Ovary (tissue), 9 donors: ENCODE results near the gene DNAAF2. TPM values are rescaled to one million over a fixed set of nuclear protein-coding genes. Genes with fewer than 3 reads are reported as not detected.

Experiments used
- DNase-seq, 5 donors: peaks; one replicate each; pipeline ENCODE4 v3.0.0-alpha.2; 2019 to 2020
- H3K27ac ChIP-seq, 2 donors: fragments of 200-600 bp; one replicate each; pipeline versions ENCODE4 v1.5.1 to v1.8.0; 2019 to 2022
- H3K27me3 ChIP-seq: fragments of 200-600 bp; one replicate; pipeline ENCODE4 v1.8.0; 2022
- H3K36me3 ChIP-seq: fragments of 200-600 bp; sonication (generic); one replicate; pipeline ENCODE4 v1.5.1; 2019
- H3K4me1 ChIP-seq: one replicate; pipeline ENCODE4 v1.8.1; 2013; ENCODE audit warnings: mild to moderate bottlenecking, moderate library complexity; ENCODE audit not compliant: insufficient read depth
- H3K4me3 ChIP-seq: fragments of 200-600 bp; sonication (generic); one replicate; pipeline ENCODE4 v1.5.1; 2017
- H3K9me3 ChIP-seq, 2 donors: fragments of 200-600 bp in 1 of 2; sonication (generic) in 1 of 2; one replicate each; pipeline versions ENCODE4 v1.5.1 to v1.8.1; 2013 to 2019; ENCODE audit warnings: mild to moderate bottlenecking in 1 of 2, moderate library complexity in 1 of 2
- EP300 ChIP-seq: sonication (generic); formaldehyde crosslinking; IDR thresholded peaks from one replicate; pipeline ENCODE4 v1.6.1; 2017; ENCODE audit warnings: antibody characterized with exemption
- POLR2A ChIP-seq: fragments of 450-650 bp; IDR thresholded peaks from one replicate; pipeline ENCODE4 v1.6.1; 2017; ENCODE audit warnings: antibody characterized with exemption, mild to moderate bottlenecking, moderate library complexity
- WGBS, 3 donors: extraction: QIAGEN DNeasy Blood & Tissue Kit in 1 of 3; methylation state at CpG; one replicate each; pipeline versions ENCODE4 v1.1.5 to v1.1.7; 2013 to 2017; 5-methylcytosine and 5-hydroxymethylcytosine counted together
- intact Hi-C, 4 donors: fragments of 100-400 bp; cut with DNase I; formaldehyde crosslinking; loops; one replicate each; pipeline versions ENCODE4 v1.11.0 to v1.15.1; 2022 to 2023
- polyA plus RNA-seq, 2 donors: library from polyadenylated mRNA; stranded (reverse); fragments of 200-250 nt in 1 of 2; fragments of 350-450 nt in 1 of 2; fragmentation: Illumina TruSeq in 1 of 2; extraction: RNeasy Lipid Tissue Mini Kit (QIAGEN cat#74804) in 1 of 2; gene quantifications; one replicate each; pipeline ENCODE4 v1.2.3, GENCODE V29; 2013 to 2014
- total RNA-seq, 7 donors: library from RNA; depleted of rRNA in 2 of 7; stranded (reverse); fragments of >200 nt in 2 of 7; fragmentation: NEBNext Ultra II Directional in 3 of 7; extraction: Animal tissue kit (Norgen Biotek cat#: 25700) in 3 of 7; gene quantifications; one replicate each; pipeline versions ENCODE4 v1.1.0 to v1.2.4, GENCODE V29; 2016 to 2023
- TF ChIP-seq, protein P1 (sequence below), 3 donors: fragments of 450-650 bp in 2 of 3; fragments of 200-600 bp in 1 of 3; IDR thresholded peaks; one replicate each; pipeline versions ENCODE4 v1.5.1 to v1.8.0; 2016 to 2022; ENCODE audit warnings: antibody characterized with exemption in 3 of 3, mild to moderate bottlenecking in 1 of 3
- donor health status: DM: no; HTN: no; CAD: no; lungs with moderate emphysema.
- donor health status: DM: no; HTN: no; CAD: no.
- donor health status: Bipolar disorder and iron deficiency.
- donor health status: DM: yes; HTN: yes; CAD: no.
- donor health status: DM: no; HTN: no; CAD: no.
- donor health status: DM: yes; HTN: yes; CAD: no.

Gene DNAAF2
- total and polyA plus RNA-seq, 9 donors, result 3.3 to 19.3 (median 6.6) TPM

DNA sequence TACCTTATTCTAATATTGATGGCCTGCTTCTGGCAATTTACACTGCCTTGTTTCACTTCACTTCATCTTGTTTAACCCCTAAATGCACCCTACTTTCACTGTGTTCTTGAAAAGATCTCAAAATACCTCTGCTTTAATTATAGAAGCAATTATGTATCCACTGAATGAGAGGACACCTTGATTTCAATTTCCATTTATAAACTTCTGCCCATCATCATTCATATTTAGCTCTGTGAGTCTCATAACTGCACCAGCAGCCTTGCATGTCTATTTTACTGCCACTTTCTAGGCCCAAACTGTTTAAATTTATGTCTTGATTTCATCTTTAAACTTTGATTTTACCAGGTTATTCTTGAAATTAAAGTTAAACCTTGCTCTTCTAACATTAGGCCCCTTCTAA is 7.1 kb upstream of the DNAAF2 start:
- intact Hi-C loops, result loop anchor here in 1 of 4 donors (10.0 kb wide), 1 partner anchor 63 kb away; no protein-coding TSS in a partner anchor
- DNase-seq, result no peak
- H3K9me3 ChIP-seq, result no peaks in the 10 kb centered on the region
- no peaks in the 10 kb centered on the region for H3K36me3 ChIP-seq
- no peaks in the 10 kb centered on the region for H3K27me3 ChIP-seq
- H3K4me3 ChIP-seq, result no peak overlapping the region
- no peak overlapping the region for H3K27ac ChIP-seq
- no peak for TF ChIP-seq EP300
- TF ChIP-seq, protein P1, sequence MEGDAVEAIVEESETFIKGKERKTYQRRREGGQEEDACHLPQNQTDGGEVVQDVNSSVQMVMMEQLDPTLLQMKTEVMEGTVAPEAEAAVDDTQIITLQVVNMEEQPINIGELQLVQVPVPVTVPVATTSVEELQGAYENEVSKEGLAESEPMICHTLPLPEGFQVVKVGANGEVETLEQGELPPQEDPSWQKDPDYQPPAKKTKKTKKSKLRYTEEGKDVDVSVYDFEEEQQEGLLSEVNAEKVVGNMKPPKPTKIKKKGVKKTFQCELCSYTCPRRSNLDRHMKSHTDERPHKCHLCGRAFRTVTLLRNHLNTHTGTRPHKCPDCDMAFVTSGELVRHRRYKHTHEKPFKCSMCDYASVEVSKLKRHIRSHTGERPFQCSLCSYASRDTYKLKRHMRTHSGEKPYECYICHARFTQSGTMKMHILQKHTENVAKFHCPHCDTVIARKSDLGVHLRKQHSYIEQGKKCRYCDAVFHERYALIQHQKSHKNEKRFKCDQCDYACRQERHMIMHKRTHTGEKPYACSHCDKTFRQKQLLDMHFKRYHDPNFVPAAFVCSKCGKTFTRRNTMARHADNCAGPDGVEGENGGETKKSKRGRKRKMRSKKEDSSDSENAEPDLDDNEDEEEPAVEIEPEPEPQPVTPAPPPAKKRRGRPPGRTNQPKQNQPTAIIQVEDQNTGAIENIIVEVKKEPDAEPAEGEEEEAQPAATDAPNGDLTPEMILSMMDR (IDR thresholded peaks at IDR 0.05), result no peak
- no peak for TF ChIP-seq POLR2A
- no peaks in the 10 kb centered on the region for H3K4me1 ChIP-seq

DNA sequence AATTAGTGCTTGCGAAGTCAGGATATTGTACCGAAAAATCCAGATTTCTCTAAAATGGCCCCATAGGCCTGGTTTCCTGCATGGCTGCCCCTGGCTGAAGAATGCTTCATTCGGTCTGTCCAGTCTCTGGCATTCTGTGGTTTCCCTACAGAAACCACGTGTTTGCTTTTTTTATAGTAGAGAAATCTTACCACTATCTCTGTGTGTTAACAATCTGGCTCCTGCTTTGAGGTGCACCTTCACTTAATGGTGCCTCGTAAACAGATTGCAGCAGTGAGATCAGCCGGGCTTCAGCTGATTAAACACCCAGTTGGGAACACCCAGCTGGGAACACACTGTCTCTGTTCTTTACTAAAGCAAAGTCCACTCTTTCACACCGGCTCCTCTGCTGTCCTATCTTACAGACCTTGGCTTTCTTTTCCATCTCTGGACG is 6.7 kb upstream of the DNAAF2 start:
- WGBS, 3 donors, result 43 to 52% (median 49%) methylated on average over 8 of the region's 8 CpGs
- Histone ChIP-seq H3K36me3 (no peaks in the 10 kb centered on the region), H3K9me3 (no peaks in the 10 kb centered on the region), H3K27ac (no peak overlapping the region), H3K27me3 (no peaks in the 10 kb centered on the region), H3K4me1 (no peaks in the 10 kb centered on the region), H3K4me3 (no peak overlapping the region)
- no peak for DNase-seq
- intact Hi-C loops, result loop anchor here in 1 of 4 donors (10.0 kb wide), 1 partner anchor 63 kb away; no protein-coding TSS in a partner anchor
- TF ChIP-seq EP300, result no peak
- TF ChIP-seq POLR2A, result no peak
- TF ChIP-seq, protein P1 (IDR thresholded peaks at IDR 0.05), result no peak

DNA sequence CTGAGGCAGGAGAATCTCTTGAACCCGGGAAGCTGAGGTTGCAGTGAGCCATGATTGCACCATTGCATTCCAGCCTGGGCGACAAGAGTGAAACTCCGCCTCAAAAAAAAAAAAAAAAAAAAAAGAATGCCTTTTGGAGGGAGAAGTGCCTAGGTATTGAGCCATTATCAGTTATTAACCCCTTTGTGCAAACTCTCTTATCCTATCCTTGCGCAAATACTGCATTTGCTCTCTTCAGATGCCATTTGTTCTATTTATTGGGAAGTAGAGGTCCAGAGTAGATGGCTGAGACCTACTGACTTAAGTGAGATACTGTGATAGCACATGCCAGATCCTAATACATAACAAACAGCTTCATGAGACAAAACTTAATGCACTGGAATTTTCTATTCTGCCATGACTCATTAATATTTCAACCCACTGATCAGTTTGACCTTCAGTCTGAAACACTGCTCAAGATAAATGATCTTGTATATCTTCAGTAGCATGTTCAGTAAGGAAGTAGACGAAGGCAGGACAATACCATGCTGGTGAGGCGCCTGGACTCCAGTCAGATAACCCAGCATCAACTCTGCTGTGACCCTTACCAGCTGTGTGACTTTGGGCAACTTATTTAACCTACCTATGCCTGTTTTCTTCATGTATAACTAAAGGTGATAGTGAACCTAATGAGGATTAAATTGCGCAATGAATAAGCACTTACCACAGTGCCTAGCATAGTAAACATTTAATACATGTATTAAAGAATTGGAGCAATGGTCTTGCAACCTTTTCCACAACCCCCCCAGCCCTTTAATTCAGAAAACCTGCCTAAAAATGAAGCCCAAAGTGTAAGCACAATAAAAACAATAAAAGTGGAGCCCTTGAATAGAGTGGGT is 5.7 kb upstream of the DNAAF2 start:
- WGBS, 3 donors, result 87 to 97% (median 95%) methylated on average over 7 of the region's 7 CpGs
- DNase-seq, result no peak

DNA sequence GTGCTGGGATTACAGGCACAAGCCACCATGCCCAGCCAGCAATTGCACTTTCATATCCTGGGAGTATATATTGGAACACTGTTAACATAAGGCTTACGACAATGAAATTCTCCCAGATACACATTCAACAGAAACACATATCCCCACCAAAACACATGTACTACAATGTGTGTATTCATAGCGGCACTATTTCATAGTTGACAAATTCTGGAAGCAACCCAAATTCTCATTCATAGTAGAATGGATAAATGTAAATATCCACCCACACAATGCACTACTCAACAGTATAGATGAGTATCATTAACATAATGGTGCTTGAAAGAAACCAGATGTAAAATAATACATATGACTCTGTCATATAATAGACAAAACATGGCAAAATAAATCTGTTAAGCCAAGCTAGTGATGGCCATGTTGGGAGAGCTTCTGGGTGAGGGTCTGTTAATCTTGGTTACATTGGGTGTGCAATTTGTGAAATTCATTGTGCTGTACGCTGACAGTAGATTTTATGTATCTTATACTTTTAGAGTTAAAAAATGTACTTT is 2.6 kb upstream of the DNAAF2 start:
- no peak overlapping the region for H3K27ac ChIP-seq
- H3K9me3 ChIP-seq, result no peaks in the 10 kb centered on the region
- intact Hi-C loops, result loop anchor here in 2 of 4 donors (10.0 kb wide), 2 partner anchors 127 to 217 kb away; partner anchors contain the start of genes KLHDC2 (in 1 of the 2) and NEMF (in 1 of the 2)
- no peaks in the 10 kb centered on the region for H3K4me1 ChIP-seq
- no peak for DNase-seq
- H3K4me3 ChIP-seq, result no peak overlapping the region
- H3K36me3 ChIP-seq, result no peaks in the 10 kb centered on the region
- TF ChIP-seq, protein P1 (IDR thresholded peaks at IDR 0.05), result no peak
- TF ChIP-seq EP300, result no peak
- TF ChIP-seq POLR2A, result no peak
- 87 to 95% (median 94%) methylated on average over 3 of the region's 3 CpGs for WGBS, 3 donors
- no peaks in the 10 kb centered on the region for H3K27me3 ChIP-seq

More for the DNA sequence above, 5.7 kb upstream of the DNAAF2 start:
- intact Hi-C loops, result loop anchor here in 1 of 4 donors (10.0 kb wide), 1 partner anchor 64 kb away; no protein-coding TSS in a partner anchor
- Histone ChIP-seq H3K27me3 (no peaks in the 10 kb centered on the region), H3K9me3 (no peaks in the 10 kb centered on the region), H3K4me3 (no peak overlapping the region), H3K4me1 (no peaks in the 10 kb centered on the region), H3K27ac (no peak overlapping the region), H3K36me3 (no peaks in the 10 kb centered on the region)
- TF ChIP-seq, protein P1 (IDR thresholded peaks at IDR 0.05), result no peak
